Measurements from ENCODE around the gene LHPP. TPM values are rescaled to one million over a fixed set of nuclear protein-coding genes. Genes with fewer than 3 reads are reported as not detected.

The LHPP gene
- total RNA-seq, 2 experiments from 2014 or later = 15.3 to 19.6 TPM

GRCh38 chr10:124618470-124619073 lies 156.9 kb downstream of the LHPP start:
- Histone ChIP-seq H3K27ac (ENCODE audit: low read depth in 1 of 2, low read length in 2 of 2) (peak overlapping the region; percentile 43 to 44), H3K27me3 (ENCODE audit: control insufficient read depth in 1 of 2, insufficient read depth in 2 of 2, low read length in 2 of 2) (no peaks in the 10 kb centered on the region), H3K4me3 (ENCODE audit: low read length) (no peak overlapping the region), H3K9me3 (ENCODE audit: control insufficient read depth in 1 of 2, insufficient read depth in 1 of 2, low read length in 2 of 2) (no peaks in the 10 kb centered on the region), H3K4me1 (ENCODE audit: insufficient read depth, low read length) (peaks cover 64% of the 10 kb centered on the region), H3K36me3 (ENCODE audit: insufficient read depth, low read length) (peaks cover 41% of the 10 kb centered on the region)
- ChIA-PET POLR2A (interaction anchor here (1.0 to 1.5 kb wide), 2 partner anchors 70 to 123 kb away, joined by 3 to 8 read pairs; no protein-coding TSS in a partner anchor), CTCF (no interaction called here)
- intact Hi-C loops (cut with DNase I, micrococcal nuclease) = no loop called here
- H3K36me3 Mint-ChIP-seq (ENCODE audit: low read depth) = peaks cover 19% of the 10 kb centered on the region
- no peak for TF ChIP-seq CTCF (IDR thresholded peaks at IDR 0.05)
- H3K9me3 Mint-ChIP-seq = no peaks in the 10 kb centered on the region
- H3K4me3 Mint-ChIP-seq = no peak overlapping the region
- DNase-seq = no peak
- H3K27ac Mint-ChIP-seq = peak overlapping the region; percentile 74
- H3K27me3 Mint-ChIP-seq = no peaks in the 10 kb centered on the region
- peaks cover 23% of the 10 kb centered on the region for H3K4me1 Mint-ChIP-seq (ENCODE audit: low read depth)
- ATAC-seq (ENCODE audit: poor library complexity) = no peak

- peaks cover 17% of the 10 kb centered on the region for H3K4me1 Mint-ChIP-seq (ENCODE audit: low read depth)
- POLR2A ChIA-PET = interaction anchor here (1.0 to 1.5 kb wide), 2 partner anchors 70 to 122 kb away, joined by 3 to 8 read pairs; no protein-coding TSS in a partner anchor
Measured at GRCh38 chr10:124619195-124619594, 157.6 kb downstream of the LHPP start.

GRCh38 chr10:124619802-124620490 lies 158.3 kb downstream of the LHPP start:
- no peak overlapping the region for H3K4me3 ChIP-seq (ENCODE audit: low read length)
- H3K9me3 Mint-ChIP-seq = no peaks in the 10 kb centered on the region
- H3K4me1 ChIP-seq (ENCODE audit: insufficient read depth, low read length) = peaks cover 63% of the 10 kb centered on the region
- DNase-seq = no peak
- H3K27ac ChIP-seq (ENCODE audit: low read depth in 1 of 2, low read length in 2 of 2) = no peak overlapping the region
- peaks cover 23% of the 10 kb centered on the region for H3K4me1 Mint-ChIP-seq (ENCODE audit: low read depth)
- intact Hi-C loops (cut with DNase I, micrococcal nuclease) = no loop called here
- H3K36me3 Mint-ChIP-seq (ENCODE audit: low read depth) = peaks cover 25% of the 10 kb centered on the region
- no peak for ATAC-seq (ENCODE audit: poor library complexity)
- POLR2A ChIA-PET = interaction anchor here (1.0 to 1.5 kb wide), 3 partner anchors 69 to 158 kb away, joined by 3 to 8 read pairs (median 3); partner anchors contain the start of gene LHPP
- H3K9me3 ChIP-seq (ENCODE audit: control insufficient read depth in 1 of 2, insufficient read depth in 1 of 2, low read length in 2 of 2) = no peaks in the 10 kb centered on the region
- H3K4me3 Mint-ChIP-seq = no peak overlapping the region
- CTCF ChIA-PET = no interaction called here
- H3K36me3 ChIP-seq (ENCODE audit: insufficient read depth, low read length) = peaks cover 50% of the 10 kb centered on the region
- no peaks in the 10 kb centered on the region for H3K27me3 ChIP-seq (ENCODE audit: control insufficient read depth in 1 of 2, insufficient read depth in 2 of 2, low read length in 2 of 2)
- H3K27me3 Mint-ChIP-seq = no peaks in the 10 kb centered on the region
- H3K27ac Mint-ChIP-seq = peak overlapping the region; percentile 70
- TF ChIP-seq CTCF (IDR thresholded peaks at IDR 0.05) = no peak

More at GRCh38 chr10:124619195-124619594, 157.6 kb downstream of the LHPP start:
- intact Hi-C loops (cut with DNase I, micrococcal nuclease) = no loop called here
- no peak overlapping the region for H3K4me3 ChIP-seq (ENCODE audit: low read length)
- ATAC-seq (ENCODE audit: poor library complexity) (peak; percentile 60), DNase-seq (peak in 2 of 14 experiments; percentile 32)
- peak overlapping the region; percentile 43 to 44 for H3K27ac ChIP-seq (ENCODE audit: low read depth in 1 of 2, low read length in 2 of 2)
- no peak for TF ChIP-seq CTCF (IDR thresholded peaks at IDR 0.05)
- no peaks in the 10 kb centered on the region for H3K9me3 ChIP-seq (ENCODE audit: control insufficient read depth in 1 of 2, insufficient read depth in 1 of 2, low read length in 2 of 2)
- peaks cover 44% of the 10 kb centered on the region for H3K36me3 ChIP-seq (ENCODE audit: insufficient read depth, low read length)
- peaks cover 25% of the 10 kb centered on the region for H3K36me3 Mint-ChIP-seq (ENCODE audit: low read depth)
- H3K27me3 ChIP-seq (ENCODE audit: control insufficient read depth in 1 of 2, insufficient read depth in 2 of 2, low read length in 2 of 2) = no peaks in the 10 kb centered on the region
- H3K4me3 Mint-ChIP-seq = no peak overlapping the region
- peaks cover 60% of the 10 kb centered on the region for H3K4me1 ChIP-seq (ENCODE audit: insufficient read depth, low read length)
- H3K27ac Mint-ChIP-seq = peak overlapping the region; percentile 70
- H3K9me3 Mint-ChIP-seq = no peaks in the 10 kb centered on the region
- CTCF ChIA-PET = no interaction called here
- H3K27me3 Mint-ChIP-seq = no peaks in the 10 kb centered on the region

All from CD4-positive, alpha-beta T cell (primary cell).